ENCODE data around the gene KLHDC10. TPM values are rescaled to one million over a fixed set of nuclear protein-coding genes. Genes with fewer than 3 reads are reported as not detected.
"Not testable (repeated sequence)": the region's sequence is repeated elsewhere in the genome, so short reads cannot be mapped to it uniquely, and the experiment has no call there.

The KLHDC10 gene
- total RNA-seq, 2 experiments from 2014 or later: 12.8 to 14.3 TPM

GRCh38 chr7:130114776-130115175 lies 44.4 kb downstream of the KLHDC10 start:
- peak overlapping the region; percentile 1 for H3K27ac Mint-ChIP-seq
- TF ChIP-seq CTCF (IDR thresholded peaks at IDR 0.05): no peak
- no peak for ATAC-seq
- H3K36me3 Mint-ChIP-seq (ENCODE audit: low read depth): peaks cover 11% of the 10 kb centered on the region
- ChIA-PET CTCF (interaction anchor here (0.7 to 1.4 kb wide), 3 partner anchors 31 to 43 kb away, joined by 3 to 4 read pairs (median 4); no protein-coding TSS in a partner anchor), POLR2A (interaction anchor here (1.1 kb wide), 1 partner anchor 21 kb away, joined by 4 read pairs; no protein-coding TSS in a partner anchor)
- no peak overlapping the region for H3K4me3 Mint-ChIP-seq
- no peaks in the 10 kb centered on the region for H3K9me3 Mint-ChIP-seq
- intact Hi-C loops (cut with micrococcal nuclease): no loop called here
- H3K27me3 Mint-ChIP-seq: no peaks in the 10 kb centered on the region
- H3K4me1 Mint-ChIP-seq (ENCODE audit: low read depth): no peaks in the 10 kb centered on the region
- no peak for DNase-seq

GRCh38 chr7:130118294-130118693 lies 48.0 kb downstream of the KLHDC10 start:
- CTCF ChIA-PET: interaction anchor here (1.0 to 1.3 kb wide), 4 partner anchors 10 to 47 kb away, joined by 3 to 4 read pairs (median 4); no protein-coding TSS in a partner anchor
- POLR2A ChIA-PET: interaction anchor here (0.6 kb wide), 1 partner anchor 862 kb away, joined by 3 read pairs; no protein-coding TSS in a partner anchor
- Mint-ChIP-seq H3K27ac (no peak overlapping the region), H3K4me1 (ENCODE audit: low read depth) (no peaks in the 10 kb centered on the region), H3K9me3 (no peaks in the 10 kb centered on the region), H3K36me3 (ENCODE audit: low read depth) (peaks cover 26% of the 10 kb centered on the region), H3K27me3 (no peaks in the 10 kb centered on the region), H3K4me3 (no peak overlapping the region)
- ATAC-seq (no peak), DNase-seq (no peak)
- TF ChIP-seq CTCF (IDR thresholded peaks at IDR 0.05): no peak
- intact Hi-C loops (cut with micrococcal nuclease): no loop called here

GRCh38 chr7:130118801-130119200 lies 48.5 kb downstream of the KLHDC10 start:
- no peak for TF ChIP-seq CTCF (IDR thresholded peaks at IDR 0.05)
- ChIA-PET POLR2A (no interaction called here), CTCF (interaction anchor here (1.2 to 1.3 kb wide), 3 partner anchors 9 to 21 kb away, joined by 3 to 4 read pairs (median 4); no protein-coding TSS in a partner anchor)
- DNase-seq (no peak), ATAC-seq (no peak)
- Mint-ChIP-seq H3K27ac (no peak overlapping the region), H3K4me3 (no peak overlapping the region), H3K4me1 (ENCODE audit: low read depth) (no peaks in the 10 kb centered on the region), H3K36me3 (ENCODE audit: low read depth) (peaks cover 27% of the 10 kb centered on the region), H3K27me3 (no peaks in the 10 kb centered on the region), H3K9me3 (no peaks in the 10 kb centered on the region)
- intact Hi-C loops (cut with micrococcal nuclease): no loop called here

- Mint-ChIP-seq H3K4me3 (no peak overlapping the region), H3K36me3 (ENCODE audit: low read depth) (peaks cover 25% of the 10 kb centered on the region), H3K27ac (no peak overlapping the region), H3K4me1 (ENCODE audit: low read depth) (no peaks in the 10 kb centered on the region), H3K27me3 (no peaks in the 10 kb centered on the region), H3K9me3 (no peaks in the 10 kb centered on the region)
- POLR2A ChIA-PET: interaction anchor here (0.7 kb wide), 1 partner anchor 52 kb away, joined by 3 read pairs; no protein-coding TSS in a partner anchor
- DNase-seq (no peak), ATAC-seq (no peak)
- TF ChIP-seq CTCF (IDR thresholded peaks at IDR 0.05): no peak
- CTCF ChIA-PET: interaction anchor here (1.5 kb wide), 1 partner anchor 52 kb away, joined by 4 read pairs; no protein-coding TSS in a partner anchor
- intact Hi-C loops (cut with micrococcal nuclease): no loop called here
Measured at GRCh38 chr7:130123501-130123900, 53.2 kb downstream of the KLHDC10 start.

GRCh38 chr7:130124711-130125110 lies 54.4 kb downstream of the KLHDC10 start:
- CTCF ChIA-PET: interaction anchor here (1.5 kb wide), 1 partner anchor 53 kb away, joined by 4 read pairs; no protein-coding TSS in a partner anchor
- no peaks in the 10 kb centered on the region for H3K27me3 Mint-ChIP-seq
- intact Hi-C loops (cut with micrococcal nuclease): no loop called here

GRCh38 chr7:130126840-130127239 lies 56.5 kb downstream of the KLHDC10 start:
- H3K27me3 Mint-ChIP-seq; POLR2A ChIA-PET; H3K9me3 Mint-ChIP-seq; ATAC-seq; H3K4me1 Mint-ChIP-seq (ENCODE audit: low read depth); intact Hi-C loops (cut with micrococcal nuclease); DNase-seq; H3K4me3 Mint-ChIP-seq; H3K27ac Mint-ChIP-seq: not testable (repeated sequence)
- H3K36me3 Mint-ChIP-seq (ENCODE audit: low read depth): peaks cover 32% of the 10 kb centered on the region
- CTCF ChIA-PET: interaction anchor here (1.4 to 1.5 kb wide), 2 partner anchors 11 to 14 kb away, joined by 3 read pairs; no protein-coding TSS in a partner anchor

More at GRCh38 chr7:130124711-130125110, 54.4 kb downstream of the KLHDC10 start:
- POLR2A ChIA-PET: no interaction called here
- no peak overlapping the region for H3K27ac Mint-ChIP-seq
- ATAC-seq (no peak), DNase-seq (no peak)
- no peak overlapping the region for H3K4me3 Mint-ChIP-seq
- no peaks in the 10 kb centered on the region for H3K4me1 Mint-ChIP-seq (ENCODE audit: low read depth)
- peaks cover 27% of the 10 kb centered on the region for H3K36me3 Mint-ChIP-seq (ENCODE audit: low read depth)
- TF ChIP-seq CTCF (IDR thresholded peaks at IDR 0.05): no peak
- H3K9me3 Mint-ChIP-seq: no peaks in the 10 kb centered on the region
